HEK293 (cell line): ENCODE measurements around the gene WDR74.

Experiments
- CTCF ChIA-PET: fragments of 350-600 bp; formaldehyde crosslinking; extraction: SDS; loops from one replicate; lab custom pipeline; 2021; ENCODE audit warnings: antibody characterized with exemption; lab: Yijun Ruan, JAX
- POLR2A ChIA-PET: fragments of 300-600 bp; formaldehyde crosslinking; extraction: SDS; loops from one replicate; lab custom pipeline; 2020; ENCODE audit warnings: antibody characterized with exemption, inconsistent platforms; lab: Yijun Ruan, JAX
- H3K27ac ChIP-seq: fragments of 200-500 bp; sonication (Bioruptor generic); 2 replicates; pipeline ENCODE4 v1.5.1; 2014; ENCODE audit warnings: low read depth, low read length, control low read depth, inconsistent platforms; ENCODE audit errors: extremely low read depth
- H3K36me3 ChIP-seq, 2 experiments: fragments of 200-500 bp in 1 of 2; sonication (Bioruptor generic) in 1 of 2; 1 replicate in 1 of 2; 2 replicates in 1 of 2; pipeline ENCODE4 v1.5.1; 2014 to 2017; ENCODE audit warnings: inconsistent platforms in 2 of 2, low read length in 2 of 2; ENCODE audit not compliant: control insufficient read depth in 2 of 2, insufficient read depth in 1 of 2
- H3K4me1 ChIP-seq: fragments of 200-500 bp; sonication (Bioruptor generic); 2 replicates; pipeline ENCODE4 v1.5.1; 2014; ENCODE audit warnings: mild to moderate bottlenecking, low read length, inconsistent platforms; ENCODE audit not compliant: control insufficient read depth, insufficient read depth
- H3K4me3 ChIP-seq: 2 replicates; pipeline ENCODE4 v1.5.1; 2011; ENCODE audit warnings: low read depth, mild to moderate bottlenecking, control low read depth, low read length, moderate library complexity
- H3K9me3 ChIP-seq: fragments of 200-500 bp; sonication (Bioruptor generic); 2 replicates; pipeline ENCODE4 v1.5.1; 2014; ENCODE audit warnings: low read depth, low read length, inconsistent platforms; ENCODE audit not compliant: control insufficient read depth, insufficient read depth
- GLIS1 ChIP-seq: fragments of 450-650 bp; formaldehyde crosslinking; IDR thresholded peaks from 2 replicates; pipeline ENCODE4 v1.5.1; 2016; ENCODE audit warnings: missing biosample characterization, missing genetic modification characterization
- PRDM1 ChIP-seq: fragments of 450-650 bp; formaldehyde crosslinking; IDR thresholded peaks from 2 replicates; pipeline ENCODE4; 2016; ENCODE audit warnings: missing biosample characterization, missing genetic modification characterization
- PRDM4 ChIP-seq: fragments of 450-650 bp; formaldehyde crosslinking; IDR thresholded peaks from 2 replicates; pipeline ENCODE4 v1.5.1; 2017; ENCODE audit warnings: missing biosample characterization, missing genetic modification characterization
- YY2 ChIP-seq: fragments of 450-650 bp; formaldehyde crosslinking; IDR thresholded peaks from 2 replicates; pipeline ENCODE4 v1.5.1; 2016; ENCODE audit warnings: missing biosample characterization, missing genetic modification characterization
- ZFHX2 ChIP-seq: fragments of 450-650 bp; formaldehyde crosslinking; conservative IDR thresholded peaks from 2 replicates; pipeline ENCODE4 v1.5.1; 2016; ENCODE audit warnings: missing biosample characterization, missing genetic modification characterization
- ZFP3 ChIP-seq: fragments of 450-650 bp; formaldehyde crosslinking; IDR thresholded peaks from 2 replicates; pipeline ENCODE4 v1.5.1; 2016; ENCODE audit warnings: low read depth, missing biosample characterization, missing genetic modification characterization
- ZNF280D ChIP-seq: fragments of 450-650 bp; formaldehyde crosslinking; IDR thresholded peaks from 2 replicates; pipeline ENCODE4 v1.5.1; 2016; ENCODE audit warnings: missing biosample characterization, missing genetic modification characterization
- ZNF292 ChIP-seq: fragments of 450-650 bp; formaldehyde crosslinking; IDR thresholded peaks from 2 replicates; pipeline ENCODE4 v1.5.1; 2016; ENCODE audit warnings: low read depth, missing biosample characterization, missing genetic modification characterization, borderline replicate concordance
- ZNF37A ChIP-seq: fragments of 450-650 bp; IDR thresholded peaks from 2 replicates; pipeline ENCODE4 v1.5.1; 2018; ENCODE audit warnings: missing biosample characterization, missing genetic modification characterization
- ZNF394 ChIP-seq: fragments of 450-650 bp; formaldehyde crosslinking; IDR thresholded peaks from 2 replicates; pipeline ENCODE4 v1.5.1; 2016; ENCODE audit warnings: missing biosample characterization, missing genetic modification characterization, mild to moderate bottlenecking, moderate library complexity, borderline replicate concordance
- ZNF449 ChIP-seq: fragments of 450-650 bp; formaldehyde crosslinking; IDR thresholded peaks from 2 replicates; pipeline ENCODE4 v1.5.1; 2017; ENCODE audit warnings: missing biosample characterization, mild to moderate bottlenecking, missing genetic modification characterization, moderate library complexity
- ZNF585B ChIP-seq: fragments of 450-650 bp; formaldehyde crosslinking; IDR thresholded peaks from 2 replicates; pipeline ENCODE4 v1.5.1; 2016; ENCODE audit warnings: missing biosample characterization, missing genetic modification characterization
- ZNF629 ChIP-seq: fragments of 450-650 bp; formaldehyde crosslinking; IDR thresholded peaks from 2 replicates; pipeline ENCODE4 v1.5.1; 2017; ENCODE audit warnings: missing biosample characterization, missing genetic modification characterization
- ZNF645 ChIP-seq: fragments of 450-650 bp; formaldehyde crosslinking; IDR thresholded peaks from 2 replicates; pipeline ENCODE4; 2016; ENCODE audit warnings: missing biosample characterization, missing genetic modification characterization
- ZSCAN4 ChIP-seq: fragments of 450-650 bp; formaldehyde crosslinking; IDR thresholded peaks from 2 replicates; pipeline ENCODE4 v1.5.1; 2017; ENCODE audit warnings: missing biosample characterization, missing genetic modification characterization

Gene WDR74

GRCh38 chr11:62885137-62885750, 45.9 kb upstream of the WDR74 start:
- H3K27ac ChIP-seq = no peak overlapping the region
- TF ChIP-seq ZFHX2 (no peak), ZNF629 (tag by site-specific recombination) (no peak), ZNF449 (tag by site-specific recombination) (no peak), PRDM4 (no peak), ZNF585B (tag by site-specific recombination) (no peak), YY2 (tag by site-specific recombination) (no peak), ZNF37A (tag by site-specific recombination) (no peak), PRDM1 (no peak), ZNF394 (no peak), ZFP3 (tag by site-specific recombination) (no peak), ZNF645 (no peak), GLIS1 (tag by site-specific recombination) (no peak), ZNF292 (tag by site-specific recombination) (no peak), ZNF280D (tag by site-specific recombination) (no peak), ZSCAN4 (no peak)
- no peaks in the 10 kb centered on the region for H3K9me3 ChIP-seq
- POLR2A ChIA-PET = interaction anchor here (0.5 to 8.7 kb wide), 6 partner anchors 10 to 79 kb away, joined by 3 to 91 read pairs (median 10); partner anchors contain the start of gene WDR74
- no peak overlapping the region for H3K4me3 ChIP-seq
- H3K4me1 ChIP-seq = no peaks in the 10 kb centered on the region
- peaks cover 26 to 80% of the 10 kb centered on the region in 2 experiments; a peak in 2 of 3 replicates for H3K36me3 ChIP-seq
- CTCF ChIA-PET = interaction anchor here (0.6 to 3.6 kb wide), 7 partner anchors 9 to 138 kb away, joined by 3 to 17 read pairs (median 6); no protein-coding TSS in a partner anchor
